K562 (cell line): ENCODE data around the gene ACLY. TPM values are rescaled to one million over a fixed set of nuclear protein-coding genes. Genes with fewer than 3 reads are reported as not detected.

Source experiments
- ATF7 ChIP-seq: fragments of 450-650 bp; IDR thresholded peaks from 2 replicates; pipeline ENCODE4 v1.7.1; 2014; ENCODE audit warnings: mild to moderate bottlenecking, moderate library complexity
- CBFA2T3 ChIP-seq: fragments of 450-650 bp; IDR thresholded peaks from 2 replicates; pipeline ENCODE4 v1.6.1; 2017
- CCNT2 ChIP-seq: IDR thresholded peaks from 2 replicates; pipeline ENCODE4 v1.6.1; 2011; ENCODE audit warnings: borderline replicate concordance, low read depth, mild to moderate bottlenecking, moderate library complexity, mixed read lengths, low read length; ENCODE audit not compliant: insufficient read length; ENCODE audit errors: extremely low read depth
- ESRRA ChIP-seq: fragments of 450-650 bp; IDR thresholded peaks from 2 replicates; pipeline ENCODE4 v1.6.1; 2014; ENCODE audit warnings: low read depth, mild to moderate bottlenecking, moderate library complexity, borderline replicate concordance
- FOXK2 ChIP-seq, 2 experiments: fragments of 450-650 bp; IDR thresholded peaks in 1 of 2; conservative IDR thresholded peaks in 1 of 2; 2 replicates each; pipeline ENCODE4 v1.6.1; 2016; ENCODE audit warnings: low read depth in 2 of 2, mild to moderate bottlenecking in 1 of 2
- HDAC2 ChIP-seq: fragments of 450-650 bp; IDR thresholded peaks from 2 replicates; pipeline ENCODE4 v1.6.1; 2016; ENCODE audit warnings: mild to moderate bottlenecking
- MAZ ChIP-seq, 2 experiments: fragments of 450-650 bp in 1 of 2; sonication (generic) in 1 of 2; formaldehyde crosslinking; IDR thresholded peaks in 1 of 2; conservative IDR thresholded peaks in 1 of 2; 2 replicates each; pipeline versions ENCODE4 v1.4.0 to v1.5.0; 2020; ENCODE audit warnings: mild to moderate bottlenecking in 1 of 2, missing genetic modification reagents in 1 of 2
- MEIS2 ChIP-seq: fragments of 450-650 bp; IDR thresholded peaks from 2 replicates; pipeline ENCODE4 v1.6.1; 2014; ENCODE audit warnings: mild to moderate bottlenecking; ENCODE audit not compliant: partially characterized antibody
- NCOR1 ChIP-seq: fragments of 450-650 bp; IDR thresholded peaks from 2 replicates; pipeline ENCODE4 v1.6.1; 2016; ENCODE audit warnings: mild to moderate bottlenecking, moderate library complexity
- NR4A1 ChIP-seq, 2 experiments: fragments of 250-450 bp in 1 of 2; fragments of 450-650 bp in 1 of 2; sonication (Bioruptor Pico) in 1 of 2; IDR thresholded peaks; 2 replicates each; pipeline versions ENCODE4 v1.4.0 to v1.6.1; 2016 to 2020; ENCODE audit warnings: mild to moderate bottlenecking in 2 of 2, missing compliant biosample characterization in 1 of 2, missing genetic modification characterization in 1 of 2, moderate library complexity in 1 of 2
- PML ChIP-seq: IDR thresholded peaks from 2 replicates; pipeline ENCODE4 v1.6.1; 2012; ENCODE audit warnings: low read length, inconsistent platforms
- PTBP1 ChIP-seq: fragments of 200-400 bp; formaldehyde crosslinking; IDR thresholded peaks from 2 replicates; pipeline ENCODE4 v1.6.1; 2017; ENCODE audit warnings: low read depth, low read length
- RBBP5 ChIP-seq: fragments of 200-600 bp; sonication (generic); IDR thresholded peaks from 2 replicates; pipeline ENCODE4 v1.6.1; 2012; ENCODE audit warnings: borderline replicate concordance, mild to moderate bottlenecking, low read length, control low read depth, inconsistent platforms; ENCODE audit not compliant: insufficient read depth, poor library complexity, severe bottlenecking
- RBM39 ChIP-seq: fragments of 200-400 bp; formaldehyde crosslinking; optimal IDR thresholded peaks from 2 replicates; pipeline ENCODE3; 2018; ENCODE audit warnings: low read depth, low read length
- TEAD1 ChIP-seq, 2 experiments: fragments of 450-650 bp in 1 of 2; sonication (generic) in 1 of 2; formaldehyde crosslinking; IDR thresholded peaks; 2 replicates each; pipeline versions ENCODE4 v1.4.0 to v1.8.0; 2020 to 2022; ENCODE audit warnings: mild to moderate bottlenecking in 2 of 2, missing genetic modification reagents in 1 of 2
- YBX1 ChIP-seq: fragments of 450-650 bp; IDR thresholded peaks from 2 replicates; pipeline ENCODE4 v1.7.1; 2016; ENCODE audit warnings: mild to moderate bottlenecking
- ZNF239 ChIP-seq: fragments of 250-450 bp; sonication (Bioruptor Pico); IDR thresholded peaks from 2 replicates; pipeline ENCODE4 v1.4.0; 2020; ENCODE audit warnings: mild to moderate bottlenecking
- ZNF24 ChIP-seq: fragments of 450-650 bp; IDR thresholded peaks from 2 replicates; pipeline ENCODE4 v1.6.1; 2016
- ZNF354B ChIP-seq: fragments of 250-450 bp; sonication (Bioruptor Pico); IDR thresholded peaks from 2 replicates; pipeline ENCODE4 v1.4.0; 2020
- polyA plus RNA-seq, 8 experiments: library from polyadenylated mRNA; depleted of rRNA in 4 of 8; stranded (reverse) in 5 of 8; unstranded in 3 of 8; fragments of >200 nt; fragmentation: Nextera tagmentation in 2 of 8; fragmentation: Illumina TruSeq in 1 of 8; extraction: Ambion mirVana in 2 of 8; extraction: Trizol in 1 of 8; gene quantifications; 2 replicates each; pipeline versions ENCODE4 v1.2.1 to v1.2.3, GENCODE V29; 2011 to 2014; ENCODE audit warnings: inconsistent platforms in 1 of 8, missing spikeins in 1 of 8
- total RNA-seq, 7 experiments: library from RNA; depleted of rRNA in 6 of 7; stranded (reverse); fragments of >200 nt in 6 of 7; fragmentation: Illumina TruSeq in 2 of 7; extraction: Trizol in 2 of 7; gene quantifications; 2 replicates each; pipeline versions ENCODE4 v1.2.1 to v1.2.3, GENCODE V29; 2011 to 2021; ENCODE audit warnings: low replicate concordance in 1 of 7
- TF ChIP-seq, protein P1 (sequence below): conservative IDR thresholded peaks from 2 replicates; pipeline ENCODE4 v1.6.1; 2011; ENCODE audit warnings: low read depth, mild to moderate bottlenecking, low read length; ENCODE audit not compliant: control insufficient read depth
- TF ChIP-seq, protein P2 (sequence below), 2 experiments: IDR thresholded peaks; 2 replicates each; pipeline ENCODE4 v1.6.1; 2011; ENCODE audit warnings: borderline replicate concordance in 1 of 2, control low read depth in 1 of 2, low read depth in 1 of 2, low read length in 1 of 2, mild to moderate bottlenecking in 1 of 2, mixed read lengths in 1 of 2, moderate library complexity in 1 of 2; ENCODE audit not compliant: insufficient read depth in 1 of 2, insufficient read length in 1 of 2, poor library complexity in 1 of 2, severe bottlenecking in 1 of 2; ENCODE audit errors: extremely low read depth in 1 of 2
- TF ChIP-seq, protein P3 (sequence below), 2 experiments: fragments of 450-650 bp in 1 of 2; sonication (generic) in 1 of 2; formaldehyde crosslinking in 1 of 2; IDR thresholded peaks in 1 of 2; conservative IDR thresholded peaks in 1 of 2; 2 replicates each; pipeline versions ENCODE4 v1.6.1 to v1.8.1; 2016 to 2023; ENCODE audit warnings: mild to moderate bottlenecking in 2 of 2, moderate library complexity in 2 of 2, inconsistent platforms in 1 of 2, missing genetic modification reagents in 1 of 2

Gene ACLY
- total and polyA plus RNA-seq, 9 of the 15 experiments (the other 6 are each of a cell fraction or from before 2014, with no cell fraction given): 42.9 to 280 (median 125) TPM

DNA sequence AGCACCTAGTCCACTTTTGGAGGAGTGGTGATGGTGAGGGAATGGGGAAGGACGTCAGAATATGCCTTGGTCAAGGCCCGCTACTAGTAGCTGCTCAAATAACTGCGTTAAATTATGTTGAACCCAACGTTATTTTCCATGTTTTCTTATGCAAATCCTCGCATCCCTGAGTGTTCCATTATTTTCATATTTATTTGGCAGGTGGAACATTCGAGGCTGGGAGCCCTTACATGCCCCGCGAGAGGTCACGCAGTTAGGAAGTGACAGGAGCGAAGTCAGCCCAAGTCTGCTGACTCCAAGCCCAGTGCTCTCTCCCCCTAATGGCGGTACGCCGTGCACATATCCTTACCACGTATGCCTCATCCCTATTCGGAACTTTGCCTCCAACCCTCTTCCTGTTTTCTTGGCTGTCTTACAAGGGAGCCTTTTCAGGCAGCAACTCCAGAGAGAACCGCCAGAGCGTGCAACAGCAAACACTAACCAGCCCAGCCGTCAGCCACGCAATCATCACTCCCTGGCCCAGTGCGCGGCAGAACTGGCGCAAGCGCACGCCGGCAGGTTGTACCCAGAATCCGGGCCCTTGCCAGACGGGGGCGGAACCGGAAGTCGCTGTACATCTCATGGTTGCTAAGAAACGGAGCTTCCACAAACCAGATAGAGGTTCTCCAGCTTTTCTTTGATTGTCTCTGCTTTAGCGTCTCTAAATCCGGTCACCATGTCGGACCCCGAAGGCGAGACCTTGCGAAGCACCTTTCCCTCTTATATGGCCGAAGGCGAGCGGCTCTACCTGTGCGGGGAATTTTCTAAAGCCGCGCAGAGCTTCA lies 11.5 kb upstream of the ACLY start, which contains the start of gene ODAD4 (continued):
- peak; percentile 53 for TF ChIP-seq RBBP5
- peak; percentile 62; the same call in 1 of the 2 replicates for TF ChIP-seq ZNF24
- peak; percentile 80 to 88; a peak in 3 of 4 replicates for TF ChIP-seq FOXK2 (conservative IDR thresholded peaks at IDR 0.05 in 1 of 2, IDR thresholded peaks at IDR 0.05 in 1 of 2; ENCODE audit: low read depth in 2 of 2)
- TF ChIP-seq ZNF354B (CRISPR knock-in tag): no peak
- peak; percentile 84 for TF ChIP-seq HDAC2
- TF ChIP-seq CBFA2T3: 0 out of 2 replicates have a peak, but pooled peaks have one; percentile 24
- TF ChIP-seq PTBP1: 0 out of 2 replicates have a peak, but pooled peaks have one; percentile 67
- TF ChIP-seq PML: peak; percentile 68; the same call in 1 of the 2 replicates
- TF ChIP-seq, protein P1, sequence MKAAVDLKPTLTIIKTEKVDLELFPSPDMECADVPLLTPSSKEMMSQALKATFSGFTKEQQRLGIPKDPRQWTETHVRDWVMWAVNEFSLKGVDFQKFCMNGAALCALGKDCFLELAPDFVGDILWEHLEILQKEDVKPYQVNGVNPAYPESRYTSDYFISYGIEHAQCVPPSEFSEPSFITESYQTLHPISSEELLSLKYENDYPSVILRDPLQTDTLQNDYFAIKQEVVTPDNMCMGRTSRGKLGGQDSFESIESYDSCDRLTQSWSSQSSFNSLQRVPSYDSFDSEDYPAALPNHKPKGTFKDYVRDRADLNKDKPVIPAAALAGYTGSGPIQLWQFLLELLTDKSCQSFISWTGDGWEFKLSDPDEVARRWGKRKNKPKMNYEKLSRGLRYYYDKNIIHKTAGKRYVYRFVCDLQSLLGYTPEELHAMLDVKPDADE: 0 out of 2 replicates have a peak, but pooled peaks have one; percentile 24
- TF ChIP-seq NR4A1 (CRISPR knock-in tag; IDR thresholded peaks at IDR 0.05): 0 out of 2 replicates have a peak, but pooled peaks have one; percentile 63
- peak; percentile 66; the same call in 1 of the 2 replicates for TF ChIP-seq NR4A1 (tag; IDR thresholded peaks at IDR 0.05)
- peak; percentile 89 for TF ChIP-seq ATF7
- peak; percentile 52 for TF ChIP-seq ESRRA
- TF ChIP-seq YBX1: no peak
- TF ChIP-seq, protein P2, sequence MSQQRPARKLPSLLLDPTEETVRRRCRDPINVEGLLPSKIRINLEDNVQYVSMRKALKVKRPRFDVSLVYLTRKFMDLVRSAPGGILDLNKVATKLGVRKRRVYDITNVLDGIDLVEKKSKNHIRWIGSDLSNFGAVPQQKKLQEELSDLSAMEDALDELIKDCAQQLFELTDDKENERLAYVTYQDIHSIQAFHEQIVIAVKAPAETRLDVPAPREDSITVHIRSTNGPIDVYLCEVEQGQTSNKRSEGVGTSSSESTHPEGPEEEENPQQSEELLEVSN (IDR thresholded peaks at IDR 0.05; ENCODE audit: borderline replicate concordance in 1 of 2, extremely low read depth in 1 of 2, insufficient read depth in 1 of 2, insufficient read length in 1 of 2, low read depth in 1 of 2, low read length in 1 of 2, poor library complexity in 1 of 2, severe bottlenecking in 1 of 2): peak; percentile 58 to 79
- TF ChIP-seq TEAD1 (CRISPR knock-in tag; IDR thresholded peaks at IDR 0.05): no peak
- peak; percentile 44 for TF ChIP-seq ZNF239 (CRISPR knock-in tag)
- no peak for TF ChIP-seq RBM39
- TF ChIP-seq CCNT2: peak; percentile 62
- peak; percentile 94 for TF ChIP-seq MEIS2
- TF ChIP-seq, protein P3, sequence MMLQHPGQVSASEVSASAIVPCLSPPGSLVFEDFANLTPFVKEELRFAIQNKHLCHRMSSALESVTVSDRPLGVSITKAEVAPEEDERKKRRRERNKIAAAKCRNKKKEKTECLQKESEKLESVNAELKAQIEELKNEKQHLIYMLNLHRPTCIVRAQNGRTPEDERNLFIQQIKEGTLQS (IDR thresholded peaks at IDR 0.05): peak; percentile 74
- TF ChIP-seq, protein P3 (CRISPR knock-in tag; conservative IDR thresholded peaks at IDR 0.05): 0 out of 2 replicates have a peak, but pooled peaks have one; percentile 56
- peak in 1 of 2 experiments; percentile 61; a peak in 1 of 4 replicates for TF ChIP-seq MAZ (CRISPR knock-in tag; conservative IDR thresholded peaks at IDR 0.05 in 1 of 2, IDR thresholded peaks at IDR 0.05 in 1 of 2)
- TF ChIP-seq NCOR1: no peak
